ENCODE results near the gene ABCD1.
A peak's percentile ranks its signal among the peaks of the same experiment; 100 is the strongest.

Gene ABCD1

GRCh38 chrX:153706799-153707198, 17.9 kb upstream of the ABCD1 start:
- Histone ChIP-seq H3K4me2 (ENCODE audit: low read length) (no peak overlapping the region), H4K20me1 (ENCODE audit: insufficient read depth, low read length) (no peaks in the 10 kb centered on the region), H3K9me2 (ENCODE audit: low read depth, low read length) (no peaks in the 10 kb centered on the region), H3K27ac (ENCODE audit: low read depth, low read length, poor library complexity, severe bottlenecking) (no peak overlapping the region), H3K9ac (ENCODE audit: low read length) (no peak overlapping the region), H3K4me1 (ENCODE audit: insufficient read depth, low read length, severe bottlenecking) (no peaks in the 10 kb centered on the region), H2AFZ (ENCODE audit: low read length) (no peak overlapping the region), H3K9me3 (ENCODE audit: low read length) (no peaks in the 10 kb centered on the region), H3K27me3 (ENCODE audit: insufficient read depth, low read length) (no peaks in the 10 kb centered on the region), H3K79me2 (ENCODE audit: insufficient read depth, low read length) (no peaks in the 10 kb centered on the region), H3K4me3 (ENCODE audit: low read depth, low read length, poor library complexity, severe bottlenecking) (no peak overlapping the region), H3K36me3 (ENCODE audit: insufficient read depth, low read length) (no peaks in the 10 kb centered on the region; the same call in 1 of the 2 replicates), H3F3A (ENCODE audit: insufficient read depth, low read length) (no peaks in the 10 kb centered on the region)
- TF ChIP-seq EZH2 (IDR thresholded peaks at IDR 0.05; ENCODE audit: borderline replicate concordance, low read length) (no peak), CTCF (IDR thresholded peaks at IDR 0.05; ENCODE audit: low read length) (no peak)

- Histone ChIP-seq H3K27ac (ENCODE audit: low read depth, low read length, poor library complexity, severe bottlenecking) (no peak overlapping the region), H3K9me2 (ENCODE audit: low read depth, low read length) (no peaks in the 10 kb centered on the region), H3F3A (ENCODE audit: insufficient read depth, low read length) (no peaks in the 10 kb centered on the region), H3K9me3 (ENCODE audit: low read length) (no peaks in the 10 kb centered on the region), H3K79me2 (ENCODE audit: insufficient read depth, low read length) (no peaks in the 10 kb centered on the region), H2AFZ (ENCODE audit: low read length) (no peak overlapping the region), H3K4me1 (ENCODE audit: insufficient read depth, low read length, severe bottlenecking) (no peaks in the 10 kb centered on the region), H3K4me2 (ENCODE audit: low read length) (no peak overlapping the region), H3K36me3 (ENCODE audit: insufficient read depth, low read length) (no peaks in the 10 kb centered on the region; the same call in 1 of the 2 replicates), H3K27me3 (ENCODE audit: insufficient read depth, low read length) (no peaks in the 10 kb centered on the region), H3K4me3 (ENCODE audit: low read depth, low read length, poor library complexity, severe bottlenecking) (no peak overlapping the region), H3K9ac (ENCODE audit: low read length) (no peak overlapping the region), H4K20me1 (ENCODE audit: insufficient read depth, low read length) (no peaks in the 10 kb centered on the region)
- TF ChIP-seq CTCF (IDR thresholded peaks at IDR 0.05; ENCODE audit: low read length) (no peak), EZH2 (IDR thresholded peaks at IDR 0.05; ENCODE audit: borderline replicate concordance, low read length) (no peak)
These were observed 17.2 kb upstream of the ABCD1 start for GRCh38 chrX:153707406-153707805.

GRCh38 chrX:153708415-153708814, 16.2 kb upstream of the ABCD1 start:
- no peaks in the 10 kb centered on the region for H3K36me3 ChIP-seq (ENCODE audit: insufficient read depth, low read length)
- no peaks in the 10 kb centered on the region for H3K79me2 ChIP-seq (ENCODE audit: insufficient read depth, low read length)
- no peak overlapping the region for H3K27ac ChIP-seq (ENCODE audit: low read depth, low read length, poor library complexity, severe bottlenecking)
- no peaks in the 10 kb centered on the region for H4K20me1 ChIP-seq (ENCODE audit: insufficient read depth, low read length)
- no peaks in the 10 kb centered on the region for H3K4me1 ChIP-seq (ENCODE audit: insufficient read depth, low read length, severe bottlenecking)
- no peaks in the 10 kb centered on the region for H3K27me3 ChIP-seq (ENCODE audit: insufficient read depth, low read length)
- no peak overlapping the region for H3K9ac ChIP-seq (ENCODE audit: low read length)
- H3K9me3 ChIP-seq (ENCODE audit: low read length) = no peaks in the 10 kb centered on the region
- H3K4me2 ChIP-seq (ENCODE audit: low read length) = no peak overlapping the region
- H2AFZ ChIP-seq (ENCODE audit: low read length) = no peak overlapping the region
- H3K4me3 ChIP-seq (ENCODE audit: low read depth, low read length, poor library complexity, severe bottlenecking) = no peak overlapping the region
- H3K9me2 ChIP-seq (ENCODE audit: low read depth, low read length) = no peaks in the 10 kb centered on the region
- no peaks in the 10 kb centered on the region for H3F3A ChIP-seq (ENCODE audit: insufficient read depth, low read length)
- TF ChIP-seq EZH2 (IDR thresholded peaks at IDR 0.05; ENCODE audit: borderline replicate concordance, low read length) (no peak), CTCF (IDR thresholded peaks at IDR 0.05; ENCODE audit: low read length) (peak; percentile 43)

All from OCI-LY1 (cell line).